Tibial nerve (tissue), 4 donors: Measurements from ENCODE around the gene OR2T8. TPM values are rescaled to one million over a fixed set of nuclear protein-coding genes. Genes with fewer than 3 reads are reported as not detected.
"Not testable (repeated sequence)": the region's sequence is repeated elsewhere in the genome, so short reads cannot be mapped to it uniquely, and the experiment has no call there.

Experiments used
- DNase-seq, 2 donors: peaks; one replicate each; pipeline ENCODE4 v3.0.0-alpha.2; 2019; ENCODE audit warnings: low spot score in 2 of 2
- H3K27ac ChIP-seq, 4 donors: fragments of 200-600 bp; sonication (generic) in 3 of 4; one replicate each; pipeline ENCODE4 v1.5.1; 2017 to 2019; ENCODE audit warnings: mild to moderate bottlenecking in 1 of 4
- H3K27me3 ChIP-seq, 2 donors: fragments of 200-600 bp; sonication (generic) in 1 of 2; one replicate each; pipeline versions ENCODE4 v1.5.1 to v1.6.0; 2017 to 2019
- H3K36me3 ChIP-seq, 3 donors: fragments of 200-600 bp; sonication (generic); one replicate each; pipeline ENCODE4 v1.5.1; 2018 to 2019
- H3K4me1 ChIP-seq, 4 donors: fragments of 200-600 bp; sonication (generic) in 3 of 4; one replicate each; pipeline ENCODE4 v1.5.1; 2017 to 2019
- H3K4me3 ChIP-seq, 4 donors: fragments of 200-600 bp; sonication (generic) in 3 of 4; one replicate each; pipeline ENCODE4 v1.5.1; 2017 to 2019; ENCODE audit warnings: mild to moderate bottlenecking in 1 of 4, moderate library complexity in 1 of 4
- H3K9me3 ChIP-seq, 4 donors: fragments of 200-600 bp; sonication (generic) in 3 of 4; one replicate each; pipeline ENCODE4 v1.5.1; 2017 to 2019
- CTCF ChIP-seq, 5 experiments: fragments of 200-600 bp in 3 of 5; fragments of 450-650 bp in 2 of 5; sonication (generic) in 3 of 5; IDR thresholded peaks; one replicate each; pipeline ENCODE4 v1.5.1; 2016 to 2019; ENCODE audit warnings: antibody characterized with exemption in 5 of 5, mild to moderate bottlenecking in 3 of 5, moderate library complexity in 2 of 5
- EP300 ChIP-seq, 2 donors: sonication (generic); formaldehyde crosslinking; IDR thresholded peaks; one replicate each; pipeline ENCODE4 v1.6.1; 2017; ENCODE audit warnings: antibody characterized with exemption in 2 of 2, mild to moderate bottlenecking in 1 of 2
- POLR2A ChIP-seq, 2 donors: fragments of 450-650 bp; IDR thresholded peaks; one replicate each; pipeline ENCODE4 v1.6.1; 2017; ENCODE audit warnings: antibody characterized with exemption in 2 of 2, mild to moderate bottlenecking in 2 of 2, moderate library complexity in 2 of 2
- WGBS, 2 donors: methylation state at CpG; one replicate each; pipeline ENCODE4 v1.1.5; 2018; 5-methylcytosine and 5-hydroxymethylcytosine counted together
- total RNA-seq, 4 donors: library from RNA; depleted of rRNA; stranded (reverse); fragments of >200 nt; gene quantifications; one replicate each; pipeline ENCODE4 v1.1.0, GENCODE V29; 2016

Gene OR2T8
- total RNA-seq, 4 donors from 2014 or later: 1.0 TPM; not detected in 3

DNA sequence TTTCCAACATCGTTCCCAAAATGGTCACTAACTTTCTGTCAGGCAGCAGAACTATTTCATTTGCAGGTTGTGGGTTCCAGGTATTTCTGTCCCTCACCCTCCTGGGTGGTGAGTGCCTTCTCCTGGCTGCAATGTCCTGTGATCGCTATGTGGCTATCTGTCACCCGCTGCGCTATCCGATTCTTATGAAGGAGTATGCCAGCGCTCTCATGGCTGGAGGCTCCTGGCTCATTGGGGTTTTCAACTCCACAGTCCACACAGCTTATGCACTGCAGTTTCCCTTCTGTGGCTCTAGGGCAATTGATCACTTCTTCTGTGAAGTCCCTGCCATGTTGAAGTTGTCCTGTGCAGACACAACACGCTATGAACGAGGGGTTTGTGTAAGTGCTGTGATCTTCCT is 13.9 kb downstream of the OR2T8 start:
- 96 to 97% methylated on average over 8 of the region's 8 CpGs for WGBS, 2 donors
- H3K9me3 ChIP-seq: peaks cover 0 to 6% (median 0%) of the 10 kb centered on the region in 4 donors
- no peak overlapping the region for H3K27ac ChIP-seq
- H3K27me3 ChIP-seq: no peaks in the 10 kb centered on the region
- no peak overlapping the region for H3K4me3 ChIP-seq
- no peak for TF ChIP-seq POLR2A (IDR thresholded peaks at IDR 0.05)
- TF ChIP-seq CTCF (IDR thresholded peaks at IDR 0.05): no peak
- no peak for TF ChIP-seq EP300 (IDR thresholded peaks at IDR 0.05)
- no peaks in the 10 kb centered on the region for H3K36me3 ChIP-seq
- no peak for DNase-seq
- no peaks in the 10 kb centered on the region for H3K4me1 ChIP-seq

- 94 to 96% methylated on average over 9 of the region's 9 CpGs for WGBS, 2 donors
- no peak for DNase-seq
- no peaks in the 10 kb centered on the region for H3K27me3 ChIP-seq
Observed at GRCh38 chr1:247935781-247936180, 15.7 kb downstream of the OR2T8 start.

DNA sequence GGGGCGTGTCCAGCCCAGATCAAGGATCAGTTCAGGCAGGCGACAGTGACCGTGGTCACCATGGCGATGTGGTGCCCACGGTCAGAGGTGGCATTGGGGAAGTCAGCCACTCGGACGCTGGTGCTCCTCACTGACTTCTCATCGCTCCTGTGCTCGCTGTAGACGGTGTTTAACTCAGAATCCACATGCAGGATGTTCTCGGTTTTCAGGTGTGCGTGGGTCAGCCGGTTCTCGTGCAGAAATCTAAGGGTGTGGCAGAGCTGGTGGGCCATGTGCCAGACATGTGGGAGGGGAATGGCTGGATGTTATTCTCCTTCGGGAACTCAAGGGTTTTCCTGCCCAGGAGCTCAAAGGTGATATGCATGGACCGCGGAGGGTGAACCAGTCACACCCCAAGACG is 16.4 kb downstream of the OR2T8 start:
- TF ChIP-seq CTCF (IDR thresholded peaks at IDR 0.05): no peak
- no peak for TF ChIP-seq POLR2A (IDR thresholded peaks at IDR 0.05)
- no peak for TF ChIP-seq EP300 (IDR thresholded peaks at IDR 0.05)

More at GRCh38 chr1:247935781-247936180, 15.7 kb downstream of the OR2T8 start:
- no peaks in the 10 kb centered on the region for H3K4me1 ChIP-seq
- no peak overlapping the region for H3K27ac ChIP-seq
- H3K9me3 ChIP-seq: peaks cover 0 to 6% (median 0%) of the 10 kb centered on the region in 4 donors
- H3K4me3 ChIP-seq: no peak overlapping the region
- no peak for TF ChIP-seq CTCF (IDR thresholded peaks at IDR 0.05)
- no peak for TF ChIP-seq POLR2A (IDR thresholded peaks at IDR 0.05)
- no peak for TF ChIP-seq EP300 (IDR thresholded peaks at IDR 0.05)
- no peaks in the 10 kb centered on the region for H3K36me3 ChIP-seq

DNA sequence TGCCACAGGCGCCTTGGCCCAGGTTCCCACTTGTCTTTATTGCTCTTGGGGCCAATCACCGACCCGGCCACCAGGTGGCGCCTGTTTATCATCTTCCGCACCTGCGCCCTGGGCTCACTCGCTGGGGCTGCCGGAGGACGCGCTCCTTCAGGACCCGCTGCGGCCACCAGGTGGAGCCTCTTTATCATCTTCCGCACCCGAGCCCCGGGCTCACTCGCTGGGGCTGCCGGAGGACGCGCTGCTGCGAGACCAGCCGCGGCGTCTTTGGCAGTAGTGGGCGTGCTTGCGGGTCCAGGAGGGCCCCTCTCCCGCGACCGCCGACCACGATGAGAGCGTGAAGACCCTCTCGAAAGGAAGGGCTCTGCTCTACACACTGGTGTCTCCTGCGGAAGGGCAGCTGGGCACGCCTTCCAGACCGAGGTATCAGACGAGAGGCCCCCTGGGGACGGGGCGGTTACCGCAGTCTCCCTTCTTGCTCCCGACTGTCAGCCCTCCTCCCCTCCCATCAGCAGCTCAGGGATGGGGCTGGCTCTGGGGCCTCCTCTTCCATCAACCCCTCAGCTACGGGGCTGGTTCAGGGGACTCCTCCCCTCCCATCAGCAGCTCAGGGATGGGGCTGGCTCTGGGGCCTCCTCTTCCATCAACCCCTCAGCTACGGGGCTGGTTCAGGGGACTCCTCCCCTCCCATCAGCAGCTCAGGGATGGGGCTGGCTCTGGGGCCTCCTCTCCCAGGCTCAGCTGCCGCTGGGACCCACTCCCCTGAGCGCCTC is 17.1 kb downstream of the OR2T8 start:
- not testable (repeated sequence) for H3K36me3 ChIP-seq, H3K9me3 ChIP-seq, H3K27ac ChIP-seq, H3K4me1 ChIP-seq, H3K27me3 ChIP-seq
- H3K4me3 ChIP-seq: peak overlapping the region in 3 of 4 donors; percentile 28 to 47 (median 41)
- TF ChIP-seq CTCF (IDR thresholded peaks at IDR 0.05): peak; percentile 27 to 80 (median 71)
- peak; percentile 18 to 43 for DNase-seq
- 7% methylated on average over 16 to 28 of the region's 44 CpGs for WGBS, 2 donors

More for the DNA sequence above, 16.4 kb downstream of the OR2T8 start:
- Histone ChIP-seq H3K36me3 (no peaks in the 10 kb centered on the region), H3K4me3 (no peak overlapping the region), H3K27me3 (no peaks in the 10 kb centered on the region), H3K27ac (no peak overlapping the region), H3K4me1 (no peaks in the 10 kb centered on the region), H3K9me3 (peaks cover 0 to 6% (median 0%) of the 10 kb centered on the region in 4 donors)
- no peak for DNase-seq
- WGBS, 2 donors: 93 to 96% methylated on average over 18 of the region's 18 CpGs

DNA sequence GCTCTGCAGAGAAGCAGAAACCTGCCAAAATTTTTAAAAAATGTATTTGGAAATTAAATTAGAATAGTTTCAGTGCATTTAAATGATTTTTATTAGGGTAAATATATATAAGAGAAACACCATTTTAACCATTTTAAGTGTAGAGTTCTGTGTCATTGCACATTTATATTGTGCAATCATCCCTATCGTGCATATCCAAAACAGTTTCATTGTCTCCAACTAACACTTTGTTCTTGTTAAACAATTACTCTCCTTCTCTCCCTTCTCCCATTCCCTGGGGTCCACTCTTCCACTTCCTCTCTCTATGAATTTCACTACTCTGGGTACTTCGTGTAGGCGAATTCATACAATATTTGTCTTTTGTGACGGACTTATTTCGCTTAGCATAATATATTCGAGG is 22.6 kb downstream of the OR2T8 start:
- WGBS, 2 donors: 71 to 78% methylated on average over 6 of the region's 6 CpGs
- Histone ChIP-seq H3K36me3 (no peaks in the 10 kb centered on the region), H3K27me3 (no peaks in the 10 kb centered on the region), H3K4me3 (no peak overlapping the region), H3K9me3 (peaks cover 0 to 9% (median 2%) of the 10 kb centered on the region in 4 donors), H3K4me1 (no peaks in the 10 kb centered on the region), H3K27ac (no peak overlapping the region)
- no peak for TF ChIP-seq CTCF (IDR thresholded peaks at IDR 0.05)
- no peak for TF ChIP-seq POLR2A (IDR thresholded peaks at IDR 0.05)
- no peak for TF ChIP-seq EP300 (IDR thresholded peaks at IDR 0.05)
- DNase-seq: no peak
